Calu3 (cell line): Measurements from ENCODE around the gene WDFY4. TPM values are rescaled to one million over a fixed set of nuclear protein-coding genes. Genes with fewer than 3 reads are reported as not detected.

Experiments
- BruUV-seq: library from RNA; stranded (reverse); fragments of 400-500 nt; replicated peaks from 2 replicates; lab custom pipeline; 2021; lab: Mats Ljungman, UMichigan
- CTCF ChIA-PET: fragments of 300-600 bp; sonication (Branson Sonifier 250); formaldehyde crosslinking; loops from one replicate; lab custom pipeline; 2022; ENCODE audit warnings: antibody characterized with exemption; lab: Charles Lee
- DNase-seq: peaks from one replicate; pipeline ENCODE4 v3.0.0; 2022
- H3K27ac Mint-ChIP-seq: one replicate; pipeline ENCODE4 v1.8.0; 2022; ENCODE audit warnings: mixed read lengths; ENCODE audit not compliant: unreplicated experiment
- H3K27me3 Mint-ChIP-seq: one replicate; pipeline ENCODE4 v1.8.0; 2022; ENCODE audit warnings: mixed read lengths; ENCODE audit not compliant: unreplicated experiment
- H3K36me3 Mint-ChIP-seq: one replicate; pipeline ENCODE4 v1.8.0; 2022; ENCODE audit warnings: mild to moderate bottlenecking, moderate library complexity, mixed read lengths; ENCODE audit not compliant: insufficient read depth, unreplicated experiment
- H3K4me1 Mint-ChIP-seq: one replicate; pipeline ENCODE4 v1.8.0; 2022; ENCODE audit warnings: mild to moderate bottlenecking, low read depth, mixed read lengths; ENCODE audit not compliant: unreplicated experiment
- H3K4me3 Mint-ChIP-seq: one replicate; pipeline ENCODE4 v1.8.0; 2022; ENCODE audit warnings: mild to moderate bottlenecking, low read depth, moderate library complexity, mixed read lengths; ENCODE audit not compliant: unreplicated experiment
- H3K9me3 Mint-ChIP-seq: one replicate; pipeline ENCODE4 v1.8.0; 2022; ENCODE audit warnings: low read depth, mixed read lengths; ENCODE audit not compliant: unreplicated experiment
- CTCF ChIP-seq: fragments of 200-600 bp; IDR thresholded peaks from one replicate; pipeline ENCODE4 v1.8.0; 2022; ENCODE audit warnings: antibody characterized with exemption; ENCODE audit not compliant: unreplicated experiment
- intact Hi-C: fragments of 100-400 bp; cut with micrococcal nuclease; formaldehyde crosslinking; loops from one replicate; pipeline ENCODE4 v1.10.0; 2022; ENCODE audit not compliant: unreplicated experiment
- total RNA-seq: library from RNA; stranded (reverse); gene quantifications from 2 replicates; pipeline ENCODE4 v1.2.3, GENCODE V29; 2022

WDFY4 gene
- total RNA-seq, 1 experiment from 2014 or later: not detected

GRCh38 chr10:48653347-48653746 lies 31.3 kb upstream of the WDFY4 start:
- peaks cover 74% of the 10 kb centered on the region for H3K27me3 Mint-ChIP-seq
- H3K4me1 Mint-ChIP-seq: peaks cover 7% of the 10 kb centered on the region
- CTCF ChIA-PET: no interaction called here
- H3K9me3 Mint-ChIP-seq: no peaks in the 10 kb centered on the region
- no peak overlapping the region for H3K4me3 Mint-ChIP-seq
- no peak for DNase-seq
- TF ChIP-seq CTCF: no peak
- peaks cover 14% of the 10 kb centered on the region for H3K36me3 Mint-ChIP-seq
- intact Hi-C loops: no loop called here
- BruUV-seq: no TSS peak
- H3K27ac Mint-ChIP-seq: no peak overlapping the region

- CTCF ChIA-PET: interaction anchor here (3.0 kb wide), 1 partner anchor 101 kb away, joined by 42 read pairs; no protein-coding TSS in a partner anchor
- Mint-ChIP-seq H3K36me3 (peaks cover 14% of the 10 kb centered on the region), H3K27me3 (peaks cover 74% of the 10 kb centered on the region), H3K9me3 (no peaks in the 10 kb centered on the region), H3K27ac (no peak overlapping the region), H3K4me1 (peaks cover 7% of the 10 kb centered on the region), H3K4me3 (no peak overlapping the region)
- intact Hi-C loops: no loop called here
- DNase-seq: no peak
- BruUV-seq: no TSS peak
- TF ChIP-seq CTCF: no peak
These were observed 30.6 kb upstream of the WDFY4 start for GRCh38 chr10:48653944-48654698.

- no peak for TF ChIP-seq CTCF
- no TSS peak for BruUV-seq
- peaks cover 7% of the 10 kb centered on the region for H3K4me1 Mint-ChIP-seq
- peaks cover 14% of the 10 kb centered on the region for H3K36me3 Mint-ChIP-seq
- peak; percentile 59 for DNase-seq
- H3K4me3 Mint-ChIP-seq: peak overlapping the region; percentile 69
- CTCF ChIA-PET: interaction anchor here (0.6 to 3.0 kb wide), 25 partner anchors 11 to 1519 kb away, joined by 3 to 42 read pairs (median 3); no protein-coding TSS in a partner anchor
- intact Hi-C loops: loop anchor here (1.0 to 2.0 kb wide), 2 partner anchors 103 to 292 kb away; no protein-coding TSS in a partner anchor
- H3K27ac Mint-ChIP-seq: no peak overlapping the region
- no peaks in the 10 kb centered on the region for H3K9me3 Mint-ChIP-seq
- H3K27me3 Mint-ChIP-seq: peaks cover 77% of the 10 kb centered on the region
These were observed 29.0 kb upstream of the WDFY4 start for GRCh38 chr10:48655411-48656240.

DNA sequence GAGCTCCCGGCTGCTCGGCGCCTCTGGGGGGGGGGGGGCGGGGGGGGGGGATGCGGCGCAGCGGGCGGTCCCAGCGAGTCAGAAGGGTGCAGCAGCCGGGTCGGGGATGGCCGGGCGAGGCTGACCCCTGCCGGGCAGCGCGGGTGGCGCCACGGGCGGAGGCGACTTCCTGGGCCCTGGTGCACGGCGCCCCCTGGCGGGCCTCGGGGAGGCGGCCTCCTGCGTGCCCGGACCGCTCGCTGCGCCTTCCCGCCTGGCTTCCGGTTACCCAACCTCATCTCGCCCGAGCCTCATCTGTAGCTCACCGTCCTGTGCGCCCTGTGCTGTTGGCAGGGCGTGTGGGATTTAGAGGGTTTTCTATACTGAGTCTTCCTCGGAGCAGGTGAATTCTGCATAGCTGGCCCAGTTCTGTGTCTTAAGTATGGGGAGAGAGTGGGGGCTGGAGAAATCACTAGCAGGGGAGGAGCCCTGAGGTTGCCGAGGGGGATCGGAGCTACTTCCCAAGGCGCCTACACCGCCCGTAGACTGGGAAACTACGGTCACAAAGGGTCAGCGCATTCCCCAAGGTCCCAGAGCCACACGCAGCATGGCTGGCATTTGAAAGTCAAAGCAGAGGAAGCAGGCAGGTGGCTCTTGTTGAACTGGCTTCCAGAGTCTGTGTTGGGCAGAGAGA lies 28.3 kb upstream of the WDFY4 start:
- no peaks in the 10 kb centered on the region for H3K9me3 Mint-ChIP-seq
- peak overlapping the region; percentile 69 for H3K4me3 Mint-ChIP-seq
- peaks cover 77% of the 10 kb centered on the region for H3K27me3 Mint-ChIP-seq
- intact Hi-C loops: loop anchor here (2.0 kb wide), 1 partner anchor 104 kb away; no protein-coding TSS in a partner anchor
- peak; percentile 96 for DNase-seq
- TF ChIP-seq CTCF: peak; percentile 99
- H3K36me3 Mint-ChIP-seq: peaks cover 14% of the 10 kb centered on the region
- H3K27ac Mint-ChIP-seq: no peak overlapping the region
- peaks cover 7% of the 10 kb centered on the region for H3K4me1 Mint-ChIP-seq
- no TSS peak for BruUV-seq
- CTCF ChIA-PET: interaction anchor here (0.6 to 3.0 kb wide), 26 partner anchors 10 to 1520 kb away, joined by 3 to 42 read pairs (median 3); no protein-coding TSS in a partner anchor
